GM10248 (cell line): ENCODE measurements around the gene CEP131.

Experiments used
- CTCF ChIA-PET: fragments of 300-600 bp; sonication (Branson Sonifier 250); formaldehyde crosslinking; extraction: SDS; loops from one replicate; lab custom pipeline; 2021; ENCODE audit warnings: antibody characterized with exemption; lab: Yijun Ruan, JAX
- POLR2A ChIA-PET: fragments of 350-650 bp; sonication (Branson Sonifier 250); formaldehyde crosslinking; extraction: SDS; loops from one replicate; lab custom pipeline; 2020; ENCODE audit warnings: antibody characterized with exemption; lab: Yijun Ruan, JAX
- DNase-seq: peaks from one replicate; pipeline ENCODE4 v3.0.0; 2012; ENCODE audit errors: extremely low spot score
- CTCF ChIP-seq: IDR thresholded peaks from 2 replicates; pipeline ENCODE4 v1.5.1; 2012; ENCODE audit warnings: mild to moderate bottlenecking, low read depth; ENCODE audit errors: extremely low read depth, missing control alignments, control extremely low read depth

CEP131 gene

GRCh38 chr17:81210868-81211267 lies 11.9 kb downstream of the CEP131 start:
- no peak for TF ChIP-seq CTCF
- DNase-seq, result no peak
- CTCF ChIA-PET, result interaction anchor here (1.0 to 1.1 kb wide), 2 partner anchors 12 to 69 kb away, joined by 3 read pairs; partner anchors contain the start of gene CEP131
- POLR2A ChIA-PET, result no interaction called here

GRCh38 chr17:81210466-81210865 lies 12.3 kb downstream of the CEP131 start:
- no peak for TF ChIP-seq CTCF
- ChIA-PET CTCF (interaction anchor here (1.0 kb wide), 1 partner anchor 68 kb away, joined by 3 read pairs; no protein-coding TSS in a partner anchor), POLR2A (no interaction called here)
- DNase-seq, result no peak

- POLR2A ChIA-PET, result no interaction called here
- CTCF ChIA-PET, result no interaction called here
- no peak for TF ChIP-seq CTCF
- DNase-seq, result no peak
Observed at GRCh38 chr17:81209141-81209540, 13.6 kb downstream of the CEP131 start.

- POLR2A ChIA-PET, result no interaction called here
- DNase-seq, result no peak
- CTCF ChIA-PET, result no interaction called here
- TF ChIP-seq CTCF, result no peak
Observed at GRCh38 chr17:81208651-81209050, 14.1 kb downstream of the CEP131 start.

- ChIA-PET CTCF (no interaction called here), POLR2A (no interaction called here)
Observed at GRCh38 chr17:81207610-81208581, 14.9 kb downstream of the CEP131 start.

GRCh38 chr17:81206657-81207056 lies 16.1 kb downstream of the CEP131 start:
- DNase-seq, result no peak
- TF ChIP-seq CTCF, result no peak
- ChIA-PET POLR2A (no interaction called here), CTCF (no interaction called here)

More at GRCh38 chr17:81207610-81208581, 14.9 kb downstream of the CEP131 start:
- no peak for DNase-seq
- TF ChIP-seq CTCF, result no peak
